Adrenal gland (tissue), 12 donors: ENCODE data around the gene CSNK1G1. TPM values are rescaled to one million over a fixed set of nuclear protein-coding genes. Genes with fewer than 3 reads are reported as not detected.

Experiments used
- DNase-seq, 7 donors: peaks; one replicate each; pipeline ENCODE4 v3.0.0-alpha.2; 2019 to 2020
- H3K27ac ChIP-seq, 5 donors: fragments of 200-600 bp; sonication (generic) in 4 of 5; 1 replicate in 3 of 5; 2 replicates in 2 of 5; pipeline versions ENCODE4 v1.5.1 to v1.8.0; 2016 to 2020; ENCODE audit warnings: mild to moderate bottlenecking in 1 of 5
- H3K27me3 ChIP-seq: fragments of 200-600 bp; 2 replicates; pipeline ENCODE4 v1.8.0; 2021
- H3K36me3 ChIP-seq, 2 donors: fragments of 200-600 bp; replicated peaks in 1 of 2; 1 replicate in 1 of 2; 2 replicates in 1 of 2; pipeline versions ENCODE4 v1.5.1 to v1.8.0; 2018 to 2022
- H3K4me1 ChIP-seq, 2 donors: fragments of 200-600 bp; replicated peaks in 1 of 2; 1 replicate in 1 of 2; 2 replicates in 1 of 2; pipeline versions ENCODE4 v1.5.1 to v1.8.0; 2018 to 2021
- H3K4me3 ChIP-seq, 4 donors: fragments of 200-600 bp; sonication (generic) in 3 of 4; one replicate each; pipeline ENCODE4 v1.5.1; 2016 to 2018
- H3K9me3 ChIP-seq, 3 donors: fragments of 200-600 bp; sonication (generic) in 1 of 3; replicated peaks in 1 of 3; 1 replicate in 2 of 3; 2 replicates in 1 of 3; pipeline versions ENCODE4 v1.5.1 to v1.8.0; 2016 to 2021
- POLR2A ChIP-seq, 2 donors: fragments of 450-650 bp; IDR thresholded peaks; one replicate each; pipeline ENCODE4 v1.6.1; 2017; ENCODE audit warnings: antibody characterized with exemption in 2 of 2, mild to moderate bottlenecking in 2 of 2, moderate library complexity in 1 of 2
- WGBS, 4 donors: extraction: QIAGEN DNeasy Blood & Tissue Kit in 2 of 4; methylation state at CpG; one replicate each; pipeline versions ENCODE4 v1.1.5 to v1.1.7; 2013 to 2017; 5-methylcytosine and 5-hydroxymethylcytosine counted together
- intact Hi-C, 2 donors: fragments of 100-400 bp; cut with DNase I; formaldehyde crosslinking; loops; one replicate each; pipeline versions ENCODE4 v1.14.1 to v1.15.0; 2022 to 2023
- polyA plus RNA-seq, 3 donors: library from polyadenylated mRNA; stranded (reverse); fragments of 200-250 nt in 2 of 3; fragments of 350-450 nt in 1 of 3; fragmentation: Illumina TruSeq in 1 of 3; extraction: RNeasy Lipid Tissue Mini Kit (QIAGEN cat#74804) in 1 of 3; gene quantifications; one replicate each; pipeline ENCODE4 v1.2.3, GENCODE V29; 2013 to 2014
- total RNA-seq, 9 donors: library from RNA; depleted of rRNA in 4 of 9; stranded (reverse); fragments of >200 nt in 4 of 9; fragments of 120-200 nt in 1 of 9; fragmentation: NEBNext Ultra II Directional in 1 of 9; extraction: Animal tissue kit (Norgen Biotek cat#: 25700) in 1 of 9; gene quantifications; one replicate each; pipeline versions ENCODE4 v1.1.0 to v1.2.4, GENCODE V29; 2013 to 2023
- TF ChIP-seq, protein P1 (sequence below), 6 experiments: fragments of 450-650 bp in 4 of 6; fragments of 200-600 bp in 2 of 6; sonication (generic) in 1 of 6; IDR thresholded peaks; 1 replicate in 5 of 6; 2 replicates in 1 of 6; pipeline versions ENCODE4 v1.5.1 to v1.8.0; 2016 to 2021; ENCODE audit warnings: antibody characterized with exemption in 6 of 6, mild to moderate bottlenecking in 2 of 6, moderate library complexity in 1 of 6
- donor health status: healthy with polysubstance abuse.
- donor health status: Bipolar disorder and iron deficiency.
- donor health status: DM: yes; HTN: yes; CAD: no.
- donor health status: DM: no; HTN: no; CAD: no.
- donor health status: DM: no; HTN: no; CAD: no.
- donor health status: DM: yes; HTN: yes; CAD: no.

The CSNK1G1 gene
- total and polyA plus RNA-seq, 12 donors, result 1.2 to 31.6 (median 13.6) TPM

GRCh38 chr15:64161688-64162477 is 194.1 kb downstream of the CSNK1G1 start:
- H3K4me1 ChIP-seq, result peaks cover 31 to 59% of the 10 kb centered on the region in 2 donors

DNA sequence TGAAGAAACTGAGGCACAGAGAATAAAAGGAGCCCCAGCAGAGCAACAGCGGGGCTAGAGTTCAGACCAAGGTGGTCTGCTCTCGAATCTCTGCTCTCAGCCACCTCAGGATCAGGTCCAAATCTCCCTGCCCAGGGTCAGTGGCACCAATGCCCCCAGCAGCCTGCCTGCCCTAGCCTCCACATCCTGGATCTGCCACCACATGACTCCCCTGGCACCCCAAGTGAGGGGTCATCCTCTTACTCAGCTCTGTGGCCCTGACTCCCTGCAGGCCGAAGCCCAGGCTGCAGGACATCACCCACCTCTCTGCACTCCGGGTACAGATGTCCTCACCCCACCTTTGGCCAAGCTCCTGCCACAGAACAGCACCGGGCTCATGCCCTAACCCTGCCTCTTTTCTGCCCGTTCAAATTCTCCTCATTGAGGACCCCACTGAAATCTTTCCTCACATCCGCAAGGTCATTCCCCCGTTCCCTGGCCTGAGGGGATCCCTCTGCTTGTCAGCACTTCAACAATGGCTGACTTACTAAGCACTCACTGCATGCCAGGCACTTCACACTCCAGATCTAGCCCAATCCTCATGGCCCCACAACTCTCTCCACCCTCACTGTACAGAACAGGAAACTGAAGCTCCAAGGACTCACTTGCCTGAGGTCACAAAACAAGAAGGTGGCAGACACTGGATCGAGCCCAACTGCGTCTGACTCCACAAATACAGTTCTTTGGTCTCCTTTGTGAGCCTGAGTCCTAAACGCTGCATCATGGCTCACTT is 197.4 kb downstream of the CSNK1G1 start:
- TF ChIP-seq, protein P1, sequence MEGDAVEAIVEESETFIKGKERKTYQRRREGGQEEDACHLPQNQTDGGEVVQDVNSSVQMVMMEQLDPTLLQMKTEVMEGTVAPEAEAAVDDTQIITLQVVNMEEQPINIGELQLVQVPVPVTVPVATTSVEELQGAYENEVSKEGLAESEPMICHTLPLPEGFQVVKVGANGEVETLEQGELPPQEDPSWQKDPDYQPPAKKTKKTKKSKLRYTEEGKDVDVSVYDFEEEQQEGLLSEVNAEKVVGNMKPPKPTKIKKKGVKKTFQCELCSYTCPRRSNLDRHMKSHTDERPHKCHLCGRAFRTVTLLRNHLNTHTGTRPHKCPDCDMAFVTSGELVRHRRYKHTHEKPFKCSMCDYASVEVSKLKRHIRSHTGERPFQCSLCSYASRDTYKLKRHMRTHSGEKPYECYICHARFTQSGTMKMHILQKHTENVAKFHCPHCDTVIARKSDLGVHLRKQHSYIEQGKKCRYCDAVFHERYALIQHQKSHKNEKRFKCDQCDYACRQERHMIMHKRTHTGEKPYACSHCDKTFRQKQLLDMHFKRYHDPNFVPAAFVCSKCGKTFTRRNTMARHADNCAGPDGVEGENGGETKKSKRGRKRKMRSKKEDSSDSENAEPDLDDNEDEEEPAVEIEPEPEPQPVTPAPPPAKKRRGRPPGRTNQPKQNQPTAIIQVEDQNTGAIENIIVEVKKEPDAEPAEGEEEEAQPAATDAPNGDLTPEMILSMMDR (IDR thresholded peaks at IDR 0.05), result no peak
- TF ChIP-seq POLR2A (IDR thresholded peaks at IDR 0.05), result no peak
- no peaks in the 10 kb centered on the region for H3K9me3 ChIP-seq
- H3K4me1 ChIP-seq, result peaks cover 23 to 47% of the 10 kb centered on the region in 2 donors
- no peak overlapping the region for H3K4me3 ChIP-seq
- intact Hi-C loops, result no loop called here
- H3K36me3 ChIP-seq, result peaks cover 0 to 81% of the 10 kb centered on the region in 2 donors
- WGBS, 4 donors, result 63 to 75% (median 64%) methylated on average over 11 of the region's 11 CpGs
- H3K27ac ChIP-seq, result peak overlapping the region in 2 of 5 donors; percentile 36 to 41
- peak in 3 of 7 donors; percentile 45 to 57 (median 49) for DNase-seq
- H3K27me3 ChIP-seq, result no peaks in the 10 kb centered on the region

More at GRCh38 chr15:64161688-64162477, 194.1 kb downstream of the CSNK1G1 start:
- DNase-seq, result peak in 1 of 7 donors; percentile 56
- peaks cover 0 to 50% of the 10 kb centered on the region in 2 donors for H3K36me3 ChIP-seq
- peak overlapping the region in 3 of 4 donors; percentile 60 to 91 (median 74) for H3K4me3 ChIP-seq
- no peak for TF ChIP-seq POLR2A (IDR thresholded peaks at IDR 0.05)
- TF ChIP-seq, protein P1 (IDR thresholded peaks at IDR 0.05), result no peak
- WGBS, 4 donors, result 29 to 39% (median 33%) methylated on average over 12 of the region's 12 CpGs
- peak overlapping the region; percentile 63 to 91 (median 77) for H3K27ac ChIP-seq
- no peaks in the 10 kb centered on the region for H3K27me3 ChIP-seq
- intact Hi-C loops, result no loop called here
- H3K9me3 ChIP-seq, result no peaks in the 10 kb centered on the region

DNA sequence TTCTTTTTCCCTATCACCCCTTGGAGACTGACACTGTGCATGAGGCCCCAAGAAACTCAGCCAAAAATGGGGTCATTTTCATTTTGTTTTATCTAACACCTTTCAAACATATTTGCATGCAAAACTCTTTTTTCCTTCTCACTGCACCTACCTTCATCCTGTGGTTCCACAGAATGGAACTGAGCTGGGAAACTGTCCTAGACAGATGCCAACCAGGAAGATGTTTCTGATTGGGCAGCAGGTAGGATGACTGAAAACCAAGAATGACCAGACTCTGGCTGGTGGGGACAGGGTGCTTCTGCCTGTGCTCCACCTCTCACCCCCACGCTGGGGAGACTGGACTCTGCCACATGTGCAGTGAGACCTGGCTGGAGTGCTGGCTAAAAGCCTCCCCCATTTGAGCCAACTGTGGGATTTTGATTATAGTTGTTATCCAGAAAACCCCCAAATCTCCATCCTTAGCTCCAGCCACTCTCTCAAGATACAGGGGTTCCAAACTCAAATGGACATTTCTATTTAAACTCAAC is 198.3 kb downstream of the CSNK1G1 start:
- no peak for TF ChIP-seq POLR2A (IDR thresholded peaks at IDR 0.05)
- TF ChIP-seq, protein P1 (IDR thresholded peaks at IDR 0.05), result no peak
- peak in 1 of 7 donors; percentile 43 for DNase-seq
- intact Hi-C loops, result no loop called here
- peaks cover 21 to 51% of the 10 kb centered on the region in 2 donors for H3K4me1 ChIP-seq
- H3K9me3 ChIP-seq, result no peaks in the 10 kb centered on the region
- WGBS, 4 donors, result 82 to 100% (median 89%) methylated on average over 1 of the region's 1 CpG
- H3K27me3 ChIP-seq, result no peaks in the 10 kb centered on the region
- H3K36me3 ChIP-seq, result peaks cover 0 to 81% of the 10 kb centered on the region in 2 donors
- H3K4me3 ChIP-seq, result no peak overlapping the region
- H3K27ac ChIP-seq, result no peak overlapping the region
